K562 treated with DMSO at 1 percent for 4 hours (cell line): ENCODE measurements around the gene DEFB125. TPM values are rescaled to one million over a fixed set of nuclear protein-coding genes. Genes with fewer than 3 reads are reported as not detected.

Experiments used
- total RNA-seq: library from RNA; unstranded; fragments of 300-600 nt; gene quantifications from 2 replicates; pipeline ENCODE4 v1.2.3, GENCODE V29; 2022; ENCODE audit not compliant: insufficient read depth

Gene DEFB125
- not detected in 2 replicates for total RNA-seq

GRCh38 chr20:87401-87800 is at the start of gene DEFB125:
Gene DEFB125, plus strand, starts transcription at chr20:87672. Its CDS starts 38 bp downstream, at chr20:87710.

DNA sequence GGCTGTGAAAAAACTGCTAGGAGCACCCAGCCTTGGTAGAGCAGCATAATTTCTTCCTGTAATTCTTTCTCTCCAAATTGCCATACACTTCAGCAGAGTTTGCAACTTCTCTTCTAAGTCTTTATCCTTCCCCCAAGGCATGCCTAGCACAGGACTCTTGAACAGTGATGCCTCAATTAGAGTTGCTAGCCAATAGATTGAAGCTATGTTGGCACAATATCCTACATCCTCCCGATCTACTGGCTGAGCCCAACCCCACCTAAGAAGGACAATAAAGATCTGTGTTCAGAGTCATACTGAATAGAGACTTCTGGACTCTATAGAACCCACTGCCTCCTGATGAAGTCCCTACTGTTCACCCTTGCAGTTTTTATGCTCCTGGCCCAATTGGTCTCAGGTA is 54.8 kb downstream of the DEFB125 start, which contains the start of gene DEFB126:
Gene DEFB126, plus strand, starts transcription at position 301 of the 400 bp plus-strand sequence. Its CDS starts 39 bp downstream, at position 340.

Other genes with a start within 250 kb of the DEFB125 start
- gene DEFB126, start 54.9 kb downstream of the DEFB125 start, total RNA-seq: not detected in 2 replicates
- gene DEFB127, start 69.8 kb downstream of the DEFB125 start, total RNA-seq: not detected in 2 replicates
- not detected in 2 replicates for gene DEFB128, start 102.0 kb downstream of the DEFB125 start, total RNA-seq
- gene DEFB129, start 139.6 kb downstream of the DEFB125 start, total RNA-seq: not detected in 2 replicates
- gene DEFB132, start 170.1 kb downstream of the DEFB125 start, total RNA-seq: not detected in 2 replicates
- gene C20orf96, start 203.1 kb downstream of the DEFB125 start, total RNA-seq: 4.9 and 7.9 TPM in 2 replicates
- 26.5 and 30.5 TPM in 2 replicates for gene ZCCHC3, start 209.9 kb downstream of the DEFB125 start, total RNA-seq
- gene SOX12, start 237.9 kb downstream of the DEFB125 start, total RNA-seq: 14.9 and 16.5 TPM in 2 replicates